Jurkat, Clone E6-1 (cell line): ENCODE measurements around the gene TMEM151B.

ENCODE experiments used
- DNase-seq: peaks from one replicate; pipeline ENCODE4 v3.0.0-alpha.2; 2011; ENCODE audit warnings: low read depth, low spot score
- H3K4me3 ChIP-seq: 2 replicates; pipeline ENCODE4 v1.5.1; 2011; ENCODE audit warnings: mild to moderate bottlenecking, low read length, control low read depth, moderate library complexity

TMEM151B gene

GRCh38 chr6:44297063-44298038 lies 27.1 kb downstream of the TMEM151B start:
- no peak for DNase-seq
- H3K4me3 ChIP-seq, result no peak overlapping the region

- DNase-seq, result no peak
- H3K4me3 ChIP-seq, result no peak overlapping the region
Measured at GRCh38 chr6:44298055-44298803, 28.0 kb downstream of the TMEM151B start.

- H3K4me3 ChIP-seq, result no peak overlapping the region
- no peak for DNase-seq
Measured at GRCh38 chr6:44298864-44299263, 28.6 kb downstream of the TMEM151B start.

GRCh38 chr6:44300292-44300823 lies 30.1 kb downstream of the TMEM151B start:
- DNase-seq, result no peak
- H3K4me3 ChIP-seq, result no peak overlapping the region

GRCh38 chr6:44301106-44301505 lies 30.9 kb downstream of the TMEM151B start:
- no peak overlapping the region for H3K4me3 ChIP-seq
- no peak for DNase-seq

- no peak overlapping the region for H3K4me3 ChIP-seq
- DNase-seq, result no peak
Measured at GRCh38 chr6:44301782-44302564, 31.7 kb downstream of the TMEM151B start.

- no peak for DNase-seq
- H3K4me3 ChIP-seq, result no peak overlapping the region
Measured at GRCh38 chr6:44302856-44303255, 32.6 kb downstream of the TMEM151B start.

GRCh38 chr6:44303842-44304241 lies 33.6 kb downstream of the TMEM151B start:
- H3K4me3 ChIP-seq, result no peak overlapping the region
- no peak for DNase-seq

- H3K4me3 ChIP-seq, result no peak overlapping the region
Measured at GRCh38 chr6:44304282-44305199, 34.3 kb downstream of the TMEM151B start.

GRCh38 chr6:44305200-44305725 lies 35.0 kb downstream of the TMEM151B start:
- H3K4me3 ChIP-seq, result no peak overlapping the region
- DNase-seq, result no peak

More at GRCh38 chr6:44304282-44305199, 34.3 kb downstream of the TMEM151B start:
- DNase-seq, result peak; percentile 7

- no peak overlapping the region for H3K4me3 ChIP-seq
- no peak for DNase-seq
Measured at GRCh38 chr6:44306710-44307109, 36.5 kb downstream of the TMEM151B start.

- no peak for DNase-seq
- H3K4me3 ChIP-seq, result no peak overlapping the region
Measured at GRCh38 chr6:44307217-44307616, 37.0 kb downstream of the TMEM151B start.

GRCh38 chr6:44309092-44309491 lies 38.8 kb downstream of the TMEM151B start:
- H3K4me3 ChIP-seq, result no peak overlapping the region
- no peak for DNase-seq

GRCh38 chr6:44309631-44310030 lies 39.4 kb downstream of the TMEM151B start:
- no peak overlapping the region for H3K4me3 ChIP-seq
- no peak for DNase-seq

GRCh38 chr6:44310241-44310640 lies 40.0 kb downstream of the TMEM151B start:
- no peak overlapping the region for H3K4me3 ChIP-seq
- no peak for DNase-seq

GRCh38 chr6:44311304-44311703 lies 41.1 kb downstream of the TMEM151B start:
- no peak for DNase-seq
- no peak overlapping the region for H3K4me3 ChIP-seq

- H3K4me3 ChIP-seq, result peak overlapping the region; percentile 74
- DNase-seq, result no peak
Measured at GRCh38 chr6:44311767-44312166, 41.5 kb downstream of the TMEM151B start.
